PFSK-1 (cell line): ENCODE results near the gene BCKDHB.

Source experiments
- POLR2AphosphoS5 ChIP-seq: IDR thresholded peaks from 2 replicates; pipeline ENCODE4 v1.6.1; 2012; ENCODE audit warnings: low read depth, mild to moderate bottlenecking, control low read depth, low read length, moderate library complexity
- SIN3A ChIP-seq: IDR thresholded peaks from 2 replicates; pipeline ENCODE4 v1.6.1; 2012; ENCODE audit warnings: mild to moderate bottlenecking, low read length, moderate library complexity, borderline replicate concordance; ENCODE audit not compliant: insufficient read depth

GRCh38 chr6:80280262-80281010 is 174.0 kb downstream of the BCKDHB start:
- TF ChIP-seq SIN3A, result no peak
- TF ChIP-seq POLR2AphosphoS5, result no peak
